Measurements from ENCODE around the gene CYP19A1. TPM values are rescaled to one million over a fixed set of nuclear protein-coding genes. Genes with fewer than 3 reads are reported as not detected.
"Not testable (repeated sequence)": the region's sequence is repeated elsewhere in the genome, so short reads cannot be mapped to it uniquely, and the experiment has no call there.

The CYP19A1 gene
- total and polyA plus RNA-seq, 3 experiments from 2014 or later: not detected

- H3K4me3 Mint-ChIP-seq: no peak overlapping the region
- Histone ChIP-seq H3K27ac (ENCODE audit: low read depth, low read length) (no peak overlapping the region), H3K4me1 (ENCODE audit: insufficient read depth, low read length) (no peaks in the 10 kb centered on the region), H3K9me3 (ENCODE audit: low read length) (no peaks in the 10 kb centered on the region), H3K4me3 (ENCODE audit: low read length) (no peak overlapping the region), H3K36me3 (ENCODE audit: insufficient read depth, low read length) (no peaks in the 10 kb centered on the region), H3K27me3 (ENCODE audit: insufficient read depth, low read length, poor library complexity, severe bottlenecking) (no peaks in the 10 kb centered on the region)
- peaks cover 3 to 4% (median 4%) of the 10 kb centered on the region in 3 donors for H3K4me1 Mint-ChIP-seq
- no peaks in the 10 kb centered on the region for H3K36me3 Mint-ChIP-seq
- H3K27ac Mint-ChIP-seq: no peak overlapping the region
- no peak for DNase-seq
- peaks cover 9 to 51% of the 10 kb centered on the region in 2 donors for H3K27me3 Mint-ChIP-seq
- CTCF ChIA-PET: no interaction called here
- POLR2A ChIA-PET: no interaction called here
- H3K9me3 Mint-ChIP-seq: no peaks in the 10 kb centered on the region
Observed at GRCh38 chr15:51191072-51191670, 147.2 kb downstream of the CYP19A1 start.

- Histone ChIP-seq H3K9me3 (ENCODE audit: low read length) (no peaks in the 10 kb centered on the region), H3K4me1 (ENCODE audit: insufficient read depth, low read length) (no peaks in the 10 kb centered on the region), H3K4me3 (ENCODE audit: low read length) (no peak overlapping the region), H3K27me3 (ENCODE audit: insufficient read depth, low read length, poor library complexity, severe bottlenecking) (no peaks in the 10 kb centered on the region), H3K27ac (ENCODE audit: low read depth, low read length) (no peak overlapping the region), H3K36me3 (ENCODE audit: insufficient read depth, low read length) (no peaks in the 10 kb centered on the region)
- peak overlapping the region in 1 of 8 donors; percentile 14 for H3K27ac Mint-ChIP-seq
- H3K36me3 Mint-ChIP-seq: no peaks in the 10 kb centered on the region
- POLR2A ChIA-PET: no interaction called here
- CTCF ChIA-PET: no interaction called here
- no peaks in the 10 kb centered on the region for H3K9me3 Mint-ChIP-seq
- no peak overlapping the region for H3K4me3 Mint-ChIP-seq
- H3K4me1 Mint-ChIP-seq: peaks cover 3 to 4% (median 4%) of the 10 kb centered on the region in 3 donors
- H3K27me3 Mint-ChIP-seq: peaks cover 7 to 50% of the 10 kb centered on the region in 2 donors
- DNase-seq: no peak
Observed at GRCh38 chr15:51190424-51191068, 147.8 kb downstream of the CYP19A1 start.

- no peak overlapping the region for H3K4me3 ChIP-seq (ENCODE audit: low read length)
- Mint-ChIP-seq H3K9me3 (no peaks in the 10 kb centered on the region), H3K4me3 (no peak overlapping the region), H3K36me3 (no peaks in the 10 kb centered on the region), H3K27ac (no peak overlapping the region), H3K27me3 (peaks cover 7 to 45% of the 10 kb centered on the region in 2 donors), H3K4me1 (peaks cover 3 to 4% (median 4%) of the 10 kb centered on the region in 3 donors)
- H3K9me3 ChIP-seq (ENCODE audit: low read length): no peaks in the 10 kb centered on the region
- CTCF ChIA-PET: no interaction called here
- DNase-seq: no peak
- H3K4me1 ChIP-seq (ENCODE audit: insufficient read depth, low read length): no peaks in the 10 kb centered on the region
- H3K27me3 ChIP-seq (ENCODE audit: insufficient read depth, low read length, poor library complexity, severe bottlenecking): no peaks in the 10 kb centered on the region
- POLR2A ChIA-PET: no interaction called here
- no peak overlapping the region for H3K27ac ChIP-seq (ENCODE audit: low read depth, low read length)
- no peaks in the 10 kb centered on the region for H3K36me3 ChIP-seq (ENCODE audit: insufficient read depth, low read length)
Observed at GRCh38 chr15:51189669-51190385, 148.6 kb downstream of the CYP19A1 start.

- H3K9me3 ChIP-seq (ENCODE audit: low read length); H3K4me1 ChIP-seq (ENCODE audit: insufficient read depth, low read length); H3K9me3 Mint-ChIP-seq; H3K4me1 Mint-ChIP-seq; H3K4me3 ChIP-seq (ENCODE audit: low read length); POLR2A ChIA-PET; DNase-seq; H3K27me3 ChIP-seq (ENCODE audit: insufficient read depth, low read length, poor library complexity, severe bottlenecking); H3K36me3 Mint-ChIP-seq; H3K27ac ChIP-seq (ENCODE audit: low read depth, low read length); H3K36me3 ChIP-seq (ENCODE audit: insufficient read depth, low read length); H3K4me3 Mint-ChIP-seq; H3K27ac Mint-ChIP-seq: not testable (repeated sequence)
- peaks cover 5 to 44% of the 10 kb centered on the region in 2 donors for H3K27me3 Mint-ChIP-seq
- CTCF ChIA-PET: interaction anchor here (1.2 kb wide), 1 partner anchor 8 kb away, joined by 3 read pairs; no protein-coding TSS in a partner anchor
Observed at GRCh38 chr15:51188791-51189190, 149.6 kb downstream of the CYP19A1 start.

- CTCF ChIA-PET: no interaction called here
- H3K4me1 Mint-ChIP-seq: no peaks in the 10 kb centered on the region
- DNase-seq: no peak
- no peak overlapping the region for H3K4me3 ChIP-seq (ENCODE audit: low read length)
- H3K27me3 Mint-ChIP-seq: peaks cover 5 to 32% of the 10 kb centered on the region in 2 donors
- no peaks in the 10 kb centered on the region for H3K36me3 Mint-ChIP-seq
- POLR2A ChIA-PET: no interaction called here
- H3K27me3 ChIP-seq (ENCODE audit: insufficient read depth, low read length, poor library complexity, severe bottlenecking): no peaks in the 10 kb centered on the region
- H3K27ac Mint-ChIP-seq: no peak overlapping the region
- H3K27ac ChIP-seq (ENCODE audit: low read depth, low read length): no peak overlapping the region
- H3K36me3 ChIP-seq (ENCODE audit: insufficient read depth, low read length): no peaks in the 10 kb centered on the region
- no peaks in the 10 kb centered on the region for H3K9me3 Mint-ChIP-seq
- no peaks in the 10 kb centered on the region for H3K9me3 ChIP-seq (ENCODE audit: low read length)
- no peak overlapping the region for H3K4me3 Mint-ChIP-seq
- H3K4me1 ChIP-seq (ENCODE audit: insufficient read depth, low read length): no peaks in the 10 kb centered on the region
Observed at GRCh38 chr15:51186891-51187290, 151.5 kb downstream of the CYP19A1 start.

GRCh38 chr15:51186181-51186705, 152.2 kb downstream of the CYP19A1 start:
- no peaks in the 10 kb centered on the region for H3K36me3 Mint-ChIP-seq
- H3K27ac Mint-ChIP-seq: no peak overlapping the region
- POLR2A ChIA-PET: no interaction called here
- no peaks in the 10 kb centered on the region for H3K27me3 ChIP-seq (ENCODE audit: insufficient read depth, low read length, poor library complexity, severe bottlenecking)
- H3K27me3 Mint-ChIP-seq: peaks cover 4 to 28% of the 10 kb centered on the region in 2 donors
- no peaks in the 10 kb centered on the region for H3K9me3 Mint-ChIP-seq
- no peak overlapping the region for H3K4me3 ChIP-seq (ENCODE audit: low read length)
- H3K4me1 Mint-ChIP-seq: no peaks in the 10 kb centered on the region
- H3K9me3 ChIP-seq (ENCODE audit: low read length): no peaks in the 10 kb centered on the region
- no peak overlapping the region for H3K27ac ChIP-seq (ENCODE audit: low read depth, low read length)
- CTCF ChIA-PET: no interaction called here
- no peak overlapping the region for H3K4me3 Mint-ChIP-seq
- DNase-seq: no peak
- H3K36me3 ChIP-seq (ENCODE audit: insufficient read depth, low read length): no peaks in the 10 kb centered on the region
- no peaks in the 10 kb centered on the region for H3K4me1 ChIP-seq (ENCODE audit: insufficient read depth, low read length)

- POLR2A ChIA-PET: no interaction called here
- Histone ChIP-seq H3K9me3 (ENCODE audit: low read length) (no peaks in the 10 kb centered on the region), H3K27ac (ENCODE audit: low read depth, low read length) (no peak overlapping the region), H3K4me1 (ENCODE audit: insufficient read depth, low read length) (no peaks in the 10 kb centered on the region), H3K36me3 (ENCODE audit: insufficient read depth, low read length) (no peaks in the 10 kb centered on the region), H3K4me3 (ENCODE audit: low read length) (no peak overlapping the region), H3K27me3 (ENCODE audit: insufficient read depth, low read length, poor library complexity, severe bottlenecking) (no peaks in the 10 kb centered on the region)
- H3K4me3 Mint-ChIP-seq: no peak overlapping the region
- H3K27ac Mint-ChIP-seq: no peak overlapping the region
- no peaks in the 10 kb centered on the region for H3K9me3 Mint-ChIP-seq
- no peaks in the 10 kb centered on the region for H3K36me3 Mint-ChIP-seq
- peaks cover 4 to 28% of the 10 kb centered on the region in 2 donors for H3K27me3 Mint-ChIP-seq
- CTCF ChIA-PET: interaction anchor here (2.0 kb wide), 1 partner anchor 7 kb away, joined by 10 read pairs; no protein-coding TSS in a partner anchor
- H3K4me1 Mint-ChIP-seq: no peaks in the 10 kb centered on the region
- DNase-seq: no peak
Observed at GRCh38 chr15:51185213-51186159, 152.9 kb downstream of the CYP19A1 start.

All from CD8-positive, alpha-beta memory T cell (primary cell).